Measurements from ENCODE around the gene MTOR.
"Not testable (repeated sequence)": the region's sequence is repeated elsewhere in the genome, so short reads cannot be mapped to it uniquely, and the experiment has no call there.

DNA sequence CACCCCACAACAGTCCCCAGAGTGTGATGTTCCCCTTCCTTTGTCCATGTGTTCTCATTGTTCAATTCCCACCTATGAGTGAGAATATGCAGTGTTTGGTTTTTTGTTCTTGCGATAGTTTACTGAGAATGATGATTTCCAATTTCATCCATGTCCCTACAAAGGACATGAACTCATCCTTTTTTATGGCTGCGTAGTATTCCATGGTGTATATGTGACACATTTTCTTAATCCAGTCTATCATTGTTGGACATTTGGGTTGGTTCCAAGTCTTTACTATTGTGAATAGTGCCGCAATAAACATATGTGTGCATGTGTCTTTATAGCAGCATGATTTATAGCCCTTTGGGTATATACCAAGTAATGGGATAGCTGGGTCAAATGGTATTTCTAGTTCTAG is 178.6 kb downstream of the MTOR start:
- TF ChIP-seq, protein P1, sequence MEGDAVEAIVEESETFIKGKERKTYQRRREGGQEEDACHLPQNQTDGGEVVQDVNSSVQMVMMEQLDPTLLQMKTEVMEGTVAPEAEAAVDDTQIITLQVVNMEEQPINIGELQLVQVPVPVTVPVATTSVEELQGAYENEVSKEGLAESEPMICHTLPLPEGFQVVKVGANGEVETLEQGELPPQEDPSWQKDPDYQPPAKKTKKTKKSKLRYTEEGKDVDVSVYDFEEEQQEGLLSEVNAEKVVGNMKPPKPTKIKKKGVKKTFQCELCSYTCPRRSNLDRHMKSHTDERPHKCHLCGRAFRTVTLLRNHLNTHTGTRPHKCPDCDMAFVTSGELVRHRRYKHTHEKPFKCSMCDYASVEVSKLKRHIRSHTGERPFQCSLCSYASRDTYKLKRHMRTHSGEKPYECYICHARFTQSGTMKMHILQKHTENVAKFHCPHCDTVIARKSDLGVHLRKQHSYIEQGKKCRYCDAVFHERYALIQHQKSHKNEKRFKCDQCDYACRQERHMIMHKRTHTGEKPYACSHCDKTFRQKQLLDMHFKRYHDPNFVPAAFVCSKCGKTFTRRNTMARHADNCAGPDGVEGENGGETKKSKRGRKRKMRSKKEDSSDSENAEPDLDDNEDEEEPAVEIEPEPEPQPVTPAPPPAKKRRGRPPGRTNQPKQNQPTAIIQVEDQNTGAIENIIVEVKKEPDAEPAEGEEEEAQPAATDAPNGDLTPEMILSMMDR (IDR thresholded peaks at IDR 0.05) = not testable (repeated sequence)
- not testable (repeated sequence) for TF ChIP-seq POLR2A (IDR thresholded peaks at IDR 0.05)
